ENCODE results near the gene SCFD2.

Gene SCFD2

DNA sequence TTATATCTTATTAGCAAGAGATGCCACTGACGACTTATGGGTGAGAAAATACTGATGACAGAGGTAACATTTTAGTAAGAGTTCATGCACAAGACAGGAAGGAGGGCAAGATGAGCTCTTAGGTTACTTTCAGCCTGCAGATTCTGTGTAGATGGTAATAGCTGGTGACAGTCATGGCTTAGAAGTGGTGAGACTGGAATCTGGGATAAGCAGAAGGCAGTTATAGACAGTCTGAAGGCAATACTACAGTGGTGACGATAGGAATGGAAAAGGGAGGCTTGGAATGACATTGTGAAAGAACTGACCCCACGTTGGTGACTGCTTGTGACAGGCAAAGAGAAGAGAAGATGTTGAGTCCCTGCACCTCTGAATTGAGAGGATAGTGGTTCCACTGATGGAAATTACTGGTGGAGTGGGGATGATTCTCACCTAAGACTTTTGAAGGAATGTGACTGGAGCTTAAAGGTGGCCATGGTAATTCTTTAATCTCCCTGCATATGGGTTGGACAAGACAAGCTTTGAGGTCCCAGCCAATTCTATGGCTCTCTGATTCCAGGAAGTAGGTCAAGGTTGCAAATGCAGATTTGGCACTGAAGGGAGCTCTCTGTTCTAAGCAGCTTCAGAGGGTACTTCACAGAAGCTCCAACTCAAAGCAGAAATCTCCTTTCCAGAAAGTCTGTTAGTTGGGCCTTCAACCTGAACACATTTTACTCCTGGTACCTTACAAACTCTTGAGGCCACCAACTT, 404.0 kb downstream of the SCFD2 start:
- H3K27ac ChIP-seq (ENCODE audit: low read length): no peak overlapping the region
- H2AFZ ChIP-seq (ENCODE audit: low read depth, low read length): no peak overlapping the region
- no peaks in the 10 kb centered on the region for H3K79me2 ChIP-seq (ENCODE audit: low read length)
- TF ChIP-seq CTCF (IDR thresholded peaks at IDR 0.05; ENCODE audit: low read depth, low read length): no peak
- no peak overlapping the region for H3K4me3 ChIP-seq (ENCODE audit: low read length)
- no peaks in the 10 kb centered on the region for H3K36me3 ChIP-seq (replicated peaks; ENCODE audit: low read depth, low read length)
- H4K20me1 ChIP-seq (ENCODE audit: insufficient read depth, low read length): no peaks in the 10 kb centered on the region
- no peaks in the 10 kb centered on the region for H3K27me3 ChIP-seq (ENCODE audit: low read depth, low read length)
- no peaks in the 10 kb centered on the region for H3K4me1 ChIP-seq (ENCODE audit: low read length)
- no peaks in the 10 kb centered on the region for H3K9me3 ChIP-seq (ENCODE audit: insufficient read depth, low read length)
- H3K4me2 ChIP-seq (ENCODE audit: low read length): no peak overlapping the region
- no peak overlapping the region for H3K9ac ChIP-seq (ENCODE audit: low read length)

- no peaks in the 10 kb centered on the region for H3K27me3 ChIP-seq (ENCODE audit: low read depth, low read length)
- H3K9me3 ChIP-seq (ENCODE audit: insufficient read depth, low read length): no peaks in the 10 kb centered on the region
- H3K4me2 ChIP-seq (ENCODE audit: low read length): no peak overlapping the region
- TF ChIP-seq CTCF (IDR thresholded peaks at IDR 0.05; ENCODE audit: low read depth, low read length): no peak
- no peak for TF ChIP-seq EZH2phosphoT487 (IDR thresholded peaks at IDR 0.05; ENCODE audit: low read depth)
- no peak overlapping the region for H2AFZ ChIP-seq (ENCODE audit: low read depth, low read length)
- H3K9ac ChIP-seq (ENCODE audit: low read length): no peak overlapping the region
- no peaks in the 10 kb centered on the region for H3K36me3 ChIP-seq (replicated peaks; ENCODE audit: low read depth, low read length)
- no peaks in the 10 kb centered on the region for H4K20me1 ChIP-seq (ENCODE audit: insufficient read depth, low read length)
- no peak overlapping the region for H3K27ac ChIP-seq (ENCODE audit: low read length)
- H3K4me1 ChIP-seq (ENCODE audit: low read length): no peaks in the 10 kb centered on the region
- no peaks in the 10 kb centered on the region for H3K79me2 ChIP-seq (ENCODE audit: low read length)
- no peak overlapping the region for H3K4me3 ChIP-seq (ENCODE audit: low read length)
Measured at GRCh38 chr4:52959541-52959940, 406.3 kb downstream of the SCFD2 start.

GRCh38 chr4:52957835-52958631, 407.8 kb downstream of the SCFD2 start:
- H4K20me1 ChIP-seq (ENCODE audit: insufficient read depth, low read length): no peaks in the 10 kb centered on the region
- H3K4me3 ChIP-seq (ENCODE audit: low read length): no peak overlapping the region
- H3K79me2 ChIP-seq (ENCODE audit: low read length): no peaks in the 10 kb centered on the region
- TF ChIP-seq EZH2phosphoT487 (IDR thresholded peaks at IDR 0.05; ENCODE audit: low read depth) (no peak), CTCF (IDR thresholded peaks at IDR 0.05; ENCODE audit: low read depth, low read length) (no peak)
- H3K36me3 ChIP-seq (replicated peaks; ENCODE audit: low read depth, low read length): no peaks in the 10 kb centered on the region
- H3K9me3 ChIP-seq (ENCODE audit: insufficient read depth, low read length): no peaks in the 10 kb centered on the region
- no peak overlapping the region for H2AFZ ChIP-seq (ENCODE audit: low read depth, low read length)
- no peaks in the 10 kb centered on the region for H3K27me3 ChIP-seq (ENCODE audit: low read depth, low read length)
- H3K4me2 ChIP-seq (ENCODE audit: low read length): no peak overlapping the region
- no peaks in the 10 kb centered on the region for H3K4me1 ChIP-seq (ENCODE audit: low read length)
- H3K27ac ChIP-seq (ENCODE audit: low read length): no peak overlapping the region
- no peak overlapping the region for H3K9ac ChIP-seq (ENCODE audit: low read length)

- H3K27ac ChIP-seq (ENCODE audit: low read length): no peak overlapping the region
- no peak overlapping the region for H3K4me2 ChIP-seq (ENCODE audit: low read length)
- H3K79me2 ChIP-seq (ENCODE audit: low read length): no peaks in the 10 kb centered on the region
- H3K27me3 ChIP-seq (ENCODE audit: low read depth, low read length): no peaks in the 10 kb centered on the region
- no peak overlapping the region for H3K4me3 ChIP-seq (ENCODE audit: low read length)
- no peak overlapping the region for H2AFZ ChIP-seq (ENCODE audit: low read depth, low read length)
- H3K36me3 ChIP-seq (replicated peaks; ENCODE audit: low read depth, low read length): no peaks in the 10 kb centered on the region
- no peak overlapping the region for H3K9ac ChIP-seq (ENCODE audit: low read length)
- H4K20me1 ChIP-seq (ENCODE audit: insufficient read depth, low read length): no peaks in the 10 kb centered on the region
- TF ChIP-seq EZH2phosphoT487 (IDR thresholded peaks at IDR 0.05; ENCODE audit: low read depth): no peak
- no peaks in the 10 kb centered on the region for H3K4me1 ChIP-seq (ENCODE audit: low read length)
- H3K9me3 ChIP-seq (ENCODE audit: insufficient read depth, low read length): no peaks in the 10 kb centered on the region
Measured at GRCh38 chr4:52957220-52957686, 408.6 kb downstream of the SCFD2 start.
